ENCODE results near the gene SMOC2. TPM values are rescaled to one million over a fixed set of nuclear protein-coding genes. Genes with fewer than 3 reads are reported as not detected.

Gene SMOC2
- total and polyA plus RNA-seq, 2 of the 4 experiments (the other 2 are of a cell fraction) = not detected

DNA sequence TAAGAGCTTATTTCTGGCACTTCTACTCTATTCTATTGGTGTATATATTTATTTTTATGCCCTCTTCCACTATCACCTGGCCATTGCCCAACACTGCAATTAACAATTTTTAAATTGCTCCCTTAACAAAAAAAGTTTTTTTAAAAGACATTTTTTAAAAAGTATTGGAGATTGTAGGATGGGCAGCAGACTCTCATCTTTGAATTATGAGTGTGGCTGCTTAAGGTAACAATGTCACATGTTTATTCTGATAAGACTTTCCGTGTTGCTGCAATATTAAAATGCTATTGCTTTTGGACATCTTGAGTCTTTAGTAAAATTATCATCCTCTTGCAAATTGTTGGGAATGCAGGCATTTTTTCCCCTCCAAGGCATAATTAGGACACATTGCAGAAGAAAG is 31.4 kb downstream of the SMOC2 start:
- Histone ChIP-seq H3K9ac (ENCODE audit: low read depth, low read length) (no peak overlapping the region), H2BK5ac (ENCODE audit: low read depth, low read length, poor library complexity, severe bottlenecking) (no peak overlapping the region), H3K27me3 (ENCODE audit: control insufficient read depth, insufficient read depth, low read length) (no peaks in the 10 kb centered on the region), H3K23ac (ENCODE audit: low read depth, low read length) (no peak overlapping the region), H3K14ac (replicated peaks; ENCODE audit: low read depth, low read length) (no peak overlapping the region), H3K4ac (ENCODE audit: low read depth, low read length) (no peak overlapping the region), H3K4me2 (ENCODE audit: low read depth, low read length) (no peak overlapping the region), H3K56ac (ENCODE audit: extremely low read depth, insufficient read depth, low read length) (no peak overlapping the region), H2BK15ac (ENCODE audit: low read depth, low read length) (no peak overlapping the region), H4K5ac (ENCODE audit: low read depth, low read length) (no peak overlapping the region), H4K91ac (ENCODE audit: insufficient read depth, low read depth, low read length) (no peak overlapping the region), H2AK9ac (replicated peaks; ENCODE audit: low read depth, low read length, poor library complexity) (no peak overlapping the region), H2BK20ac (ENCODE audit: low read depth, low read length) (no peak overlapping the region), H3K18ac (ENCODE audit: low read depth, low read length) (no peak overlapping the region), H3K9me3 (ENCODE audit: control insufficient read depth, insufficient read depth, low read length) (peaks cover 39% of the 10 kb centered on the region), H3K36me3 (ENCODE audit: control insufficient read depth, insufficient read depth, low read length) (no peaks in the 10 kb centered on the region), H3K79me1 (ENCODE audit: low read depth in 1 of 2, low read length in 2 of 2) (no peaks in the 10 kb centered on the region), H4K20me1 (ENCODE audit: insufficient read depth, low read length) (no peaks in the 10 kb centered on the region), H4K8ac (ENCODE audit: low read depth in 2 of 2, low read length in 2 of 2) (no peak overlapping the region), H2AFZ (replicated peaks; ENCODE audit: low read length, poor library complexity) (no peak overlapping the region), H3K4me3 (ENCODE audit: insufficient read depth, low read depth, low read length) (no peak overlapping the region), H3K9me1 (ENCODE audit: insufficient read depth, low read length) (no peaks in the 10 kb centered on the region), H3K27ac (ENCODE audit: insufficient read depth, low read length) (no peak overlapping the region), H2AK5ac (ENCODE audit: low read depth, low read length) (no peak overlapping the region), H3K4me1 (ENCODE audit: control insufficient read depth, insufficient read depth, low read length) (no peaks in the 10 kb centered on the region), H2BK120ac (ENCODE audit: low read depth, low read length) (no peak overlapping the region)
- BruUV-seq (replicated peaks) = no TSS peak
- ChIA-PET CTCF (no interaction called here), POLR2A (ENCODE audit: unreplicated experiment) (no interaction called here)
- intact Hi-C loops (cut with micrococcal nuclease) (loop anchor here (10.0 kb wide), 1 partner anchor 712 kb away; no protein-coding TSS in a partner anchor), dilution Hi-C loops (cut with HindIII; ENCODE audit: low sequenced_read_pairs, unreplicated experiment) (no loop called here), in situ Hi-C loops (cut with MboI; ENCODE audit: low sequenced_read_pairs) (no loop called here)
- ATAC-seq (ENCODE audit: low read depth) (no peak), DNase-seq (no peak)
- WGBS, 2 experiments (ENCODE audit: extremely low coverage in 2 of 2, insufficient read length in 1 of 2) = no CpG with 5 or more reads among the region's 1 CpG
- no peak for TF ChIP-seq SMC3 (IDR thresholded peaks at IDR 0.05; ENCODE audit: low read depth, low read length)
- no peak for TF ChIP-seq RAD21 (IDR thresholded peaks at IDR 0.05; ENCODE audit: low read length)
- no peak for TF ChIP-seq FOS (IDR thresholded peaks at IDR 0.05; ENCODE audit: low read depth, low read length)
- TF ChIP-seq POLR2A (IDR thresholded peaks at IDR 0.05; ENCODE audit: low read depth, low read length) = no peak
- TF ChIP-seq NFE2L2 (IDR thresholded peaks at IDR 0.05; ENCODE audit: low read depth, low read length) = no peak
- no peak for TF ChIP-seq MAZ (IDR thresholded peaks at IDR 0.05; ENCODE audit: borderline replicate concordance, low read depth, low read length)
- no peak for TF ChIP-seq CEBPB (IDR thresholded peaks at IDR 0.05; ENCODE audit: low read depth, low read length)
- TF ChIP-seq BHLHE40 (IDR thresholded peaks at IDR 0.05; ENCODE audit: low read depth, low read length) = no peak
- no peak for TF ChIP-seq RCOR1 (IDR thresholded peaks at IDR 0.05; ENCODE audit: insufficient replicate concordance, low read length)
- TF ChIP-seq, protein P1, sequence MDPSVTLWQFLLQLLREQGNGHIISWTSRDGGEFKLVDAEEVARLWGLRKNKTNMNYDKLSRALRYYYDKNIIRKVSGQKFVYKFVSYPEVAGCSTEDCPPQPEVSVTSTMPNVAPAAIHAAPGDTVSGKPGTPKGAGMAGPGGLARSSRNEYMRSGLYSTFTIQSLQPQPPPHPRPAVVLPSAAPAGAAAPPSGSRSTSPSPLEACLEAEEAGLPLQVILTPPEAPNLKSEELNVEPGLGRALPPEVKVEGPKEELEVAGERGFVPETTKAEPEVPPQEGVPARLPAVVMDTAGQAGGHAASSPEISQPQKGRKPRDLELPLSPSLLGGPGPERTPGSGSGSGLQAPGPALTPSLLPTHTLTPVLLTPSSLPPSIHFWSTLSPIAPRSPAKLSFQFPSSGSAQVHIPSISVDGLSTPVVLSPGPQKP (IDR thresholded peaks at IDR 0.05; ENCODE audit: borderline replicate concordance, low read depth, low read length) = no peak
- TF ChIP-seq MXI1 (IDR thresholded peaks at IDR 0.05; ENCODE audit: borderline replicate concordance, low read depth, low read length) = no peak
- TF ChIP-seq RFX5 (IDR thresholded peaks at IDR 0.05; ENCODE audit: low read depth, low read length) = no peak
- TF ChIP-seq, protein P2, sequence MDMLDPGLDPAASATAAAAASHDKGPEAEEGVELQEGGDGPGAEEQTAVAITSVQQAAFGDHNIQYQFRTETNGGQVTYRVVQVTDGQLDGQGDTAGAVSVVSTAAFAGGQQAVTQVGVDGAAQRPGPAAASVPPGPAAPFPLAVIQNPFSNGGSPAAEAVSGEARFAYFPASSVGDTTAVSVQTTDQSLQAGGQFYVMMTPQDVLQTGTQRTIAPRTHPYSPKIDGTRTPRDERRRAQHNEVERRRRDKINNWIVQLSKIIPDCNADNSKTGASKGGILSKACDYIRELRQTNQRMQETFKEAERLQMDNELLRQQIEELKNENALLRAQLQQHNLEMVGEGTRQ (IDR thresholded peaks at IDR 0.05; ENCODE audit: low read depth, low read length) = no peak
- TF ChIP-seq, protein P3, sequence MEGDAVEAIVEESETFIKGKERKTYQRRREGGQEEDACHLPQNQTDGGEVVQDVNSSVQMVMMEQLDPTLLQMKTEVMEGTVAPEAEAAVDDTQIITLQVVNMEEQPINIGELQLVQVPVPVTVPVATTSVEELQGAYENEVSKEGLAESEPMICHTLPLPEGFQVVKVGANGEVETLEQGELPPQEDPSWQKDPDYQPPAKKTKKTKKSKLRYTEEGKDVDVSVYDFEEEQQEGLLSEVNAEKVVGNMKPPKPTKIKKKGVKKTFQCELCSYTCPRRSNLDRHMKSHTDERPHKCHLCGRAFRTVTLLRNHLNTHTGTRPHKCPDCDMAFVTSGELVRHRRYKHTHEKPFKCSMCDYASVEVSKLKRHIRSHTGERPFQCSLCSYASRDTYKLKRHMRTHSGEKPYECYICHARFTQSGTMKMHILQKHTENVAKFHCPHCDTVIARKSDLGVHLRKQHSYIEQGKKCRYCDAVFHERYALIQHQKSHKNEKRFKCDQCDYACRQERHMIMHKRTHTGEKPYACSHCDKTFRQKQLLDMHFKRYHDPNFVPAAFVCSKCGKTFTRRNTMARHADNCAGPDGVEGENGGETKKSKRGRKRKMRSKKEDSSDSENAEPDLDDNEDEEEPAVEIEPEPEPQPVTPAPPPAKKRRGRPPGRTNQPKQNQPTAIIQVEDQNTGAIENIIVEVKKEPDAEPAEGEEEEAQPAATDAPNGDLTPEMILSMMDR (conservative IDR thresholded peaks at IDR 0.05; ENCODE audit: low read depth, low read length) = no peak
- no peak for TF ChIP-seq CHD1 (IDR thresholded peaks at IDR 0.05; ENCODE audit: low read depth, low read length)
- no peak for TF ChIP-seq MAFK (IDR thresholded peaks at IDR 0.05; ENCODE audit: low read depth, low read length)

All from IMR-90 (cell line).